H1 (cell line): Measurements from ENCODE around the gene AMZ1. TPM values are rescaled to one million over a fixed set of nuclear protein-coding genes. Genes with fewer than 3 reads are reported as not detected.

Source experiments
- CTCF ChIA-PET: fragments of 300-600 bp; sonication (Branson Sonifier 250); formaldehyde crosslinking; loops from one replicate; lab custom pipeline; 2021; ENCODE audit not compliant: partially characterized antibody; lab: Charles Lee
- POLR2A ChIA-PET: fragments of 300-600 bp; sonication (Branson Sonifier 250); formaldehyde crosslinking; loops from one replicate; lab custom pipeline; 2021; ENCODE audit warnings: inconsistent platforms; ENCODE audit not compliant: partially characterized antibody; lab: Charles Lee
- DNase-seq, 2 experiments: peaks; one replicate each; pipeline versions ENCODE4 v3.0.0 to v3.0.0-alpha.2; 2010 to 2022; ENCODE audit warnings: low spot score in 2 of 2, low read depth in 1 of 2, mixed read lengths in 1 of 2
- FAIRE-seq: peaks from 2 replicates; lab custom pipeline; 2011; peaks lifted over from hg19 to GRCh38; lab: Jason Lieb, UNC
- H2AFZ ChIP-seq: 2 replicates; pipeline ENCODE4 v1.8.1; 2012; ENCODE audit warnings: low read length, inconsistent platforms
- H2AK5ac ChIP-seq: 2 replicates; pipeline ENCODE4 v1.6.1; 2013; ENCODE audit warnings: low read depth, low read length
- H2BK120ac ChIP-seq: replicated peaks from 2 replicates; pipeline ENCODE3; 2013; ENCODE audit warnings: low read depth, low read length, inconsistent platforms
- H2BK12ac ChIP-seq: 2 replicates; pipeline ENCODE4 v1.6.1; 2013; ENCODE audit warnings: low read depth, low read length
- H2BK15ac ChIP-seq: 2 replicates; pipeline ENCODE4 v1.6.1; 2013; ENCODE audit warnings: low read length
- H2BK20ac ChIP-seq: 2 replicates; pipeline ENCODE4 v1.6.1; 2013; ENCODE audit warnings: low read length
- H2BK5ac ChIP-seq: 2 replicates; pipeline ENCODE4 v1.6.1; 2013; ENCODE audit warnings: low read depth, low read length
- H3K14ac ChIP-seq: 2 replicates; pipeline ENCODE4 v1.6.1; 2013; ENCODE audit warnings: inconsistent platforms; ENCODE audit not compliant: insufficient read length
- H3K18ac ChIP-seq: 2 replicates; pipeline ENCODE4 v1.6.1; 2013; ENCODE audit warnings: low read length; ENCODE audit errors: extremely low read depth
- H3K23ac ChIP-seq: 2 replicates; pipeline ENCODE4 v1.6.1; 2013; ENCODE audit warnings: inconsistent platforms; ENCODE audit not compliant: insufficient read length
- H3K23me2 ChIP-seq: 2 replicates; pipeline ENCODE4 v1.6.1; 2013; ENCODE audit warnings: low read depth, low read length
- H3K27ac ChIP-seq: 2 replicates; pipeline ENCODE4 v1.6.1; 2011; ENCODE audit warnings: low read depth, low read length, inconsistent platforms
- H3K27me3 ChIP-seq, 4 experiments: replicated peaks in 1 of 4; 1 replicate in 1 of 4; 2 replicates in 3 of 4; pipeline versions ENCODE4 v1.6.1 to v1.8.1; 2011 to 2013; ENCODE audit warnings: low read length in 3 of 4, mild to moderate bottlenecking in 3 of 4, inconsistent platforms in 2 of 4, mixed read lengths in 2 of 4, moderate library complexity in 1 of 4; ENCODE audit not compliant: control insufficient read depth in 3 of 4, insufficient read depth in 3 of 4; ENCODE audit errors: extremely low read depth in 1 of 4
- H3K36me3 ChIP-seq, 4 experiments: 2 replicates each; pipeline versions ENCODE4 v1.6.1 to v1.8.1; 2011 to 2013; ENCODE audit warnings: mild to moderate bottlenecking in 4 of 4, low read length in 3 of 4, moderate library complexity in 2 of 4, control low read depth in 1 of 4, inconsistent platforms in 1 of 4; ENCODE audit not compliant: insufficient read depth in 4 of 4, control insufficient read depth in 2 of 4
- H3K4ac ChIP-seq: replicated peaks from 2 replicates; pipeline ENCODE3; 2013; ENCODE audit warnings: low read length, low read depth, mixed read lengths, inconsistent platforms; ENCODE audit not compliant: insufficient read length
- H3K4me1 ChIP-seq, 4 experiments: replicated peaks in 1 of 4; 1 replicate in 1 of 4; 2 replicates in 3 of 4; pipeline versions ENCODE4 v1.6.1 to v1.8.1; 2011 to 2013; ENCODE audit warnings: low read length in 3 of 4, inconsistent platforms in 2 of 4, mixed read lengths in 1 of 4; ENCODE audit not compliant: insufficient read depth in 4 of 4, control insufficient read depth in 3 of 4
- H3K4me2 ChIP-seq, 2 experiments: 2 replicates each; pipeline versions ENCODE4 v1.6.1 to v1.8.1; 2011 to 2013; ENCODE audit warnings: low read depth in 2 of 2, low read length in 2 of 2, control low read depth in 1 of 2, inconsistent platforms in 1 of 2, mild to moderate bottlenecking in 1 of 2; ENCODE audit not compliant: insufficient read depth in 1 of 2
- H3K4me3 ChIP-seq, 4 experiments: fragments of 200-600, 300-600 bp in 1 of 4; sonication (generic), shearing (Covaris generic), sonication (Bioruptor Twin) in 1 of 4; 2 replicates each; pipeline versions ENCODE4 v1.5.1 to v1.8.1; 2011 to 2016; ENCODE audit warnings: low read length in 4 of 4, low read depth in 3 of 4, control low read depth in 2 of 4, inconsistent platforms in 2 of 4, mild to moderate bottlenecking in 2 of 4, mixed read lengths in 1 of 4, moderate library complexity in 1 of 4; ENCODE audit not compliant: insufficient read depth in 2 of 4; ENCODE audit errors: extremely low read depth in 1 of 4
- H3K56ac ChIP-seq: replicated peaks from 2 replicates; pipeline ENCODE3; 2013; ENCODE audit warnings: low read depth, mild to moderate bottlenecking, mixed read lengths, low read length, inconsistent platforms; ENCODE audit not compliant: insufficient read length
- H3K79me1 ChIP-seq: 2 replicates; pipeline ENCODE4 v1.6.1; 2013; ENCODE audit warnings: low read depth, low read length, control low read depth
- H3K79me2 ChIP-seq, 2 experiments: 2 replicates each; pipeline versions ENCODE4 v1.6.1 to v1.8.1; 2012 to 2013; ENCODE audit warnings: low read length in 2 of 2, mild to moderate bottlenecking in 2 of 2, inconsistent platforms in 1 of 2; ENCODE audit not compliant: insufficient read depth in 2 of 2, control insufficient read depth in 1 of 2
- H3K9ac ChIP-seq, 4 experiments: replicated peaks in 1 of 4; 1 replicate in 1 of 4; 2 replicates in 3 of 4; pipeline versions ENCODE4 v1.6.1 to v1.8.1; 2011 to 2013; ENCODE audit warnings: low read depth in 3 of 4, low read length in 3 of 4, control low read depth in 2 of 4, mild to moderate bottlenecking in 2 of 4, moderate library complexity in 2 of 4, inconsistent platforms in 1 of 4; ENCODE audit errors: extremely low read depth in 1 of 4
- H3K9me3 ChIP-seq, 2 experiments: 2 replicates each; pipeline versions ENCODE4 v1.6.1 to v1.8.1; 2012 to 2013; ENCODE audit warnings: mild to moderate bottlenecking in 2 of 2, moderate library complexity in 2 of 2, control low read depth in 1 of 2, inconsistent platforms in 1 of 2, low read depth in 1 of 2, low read length in 1 of 2, mixed read lengths in 1 of 2; ENCODE audit not compliant: insufficient read depth in 2 of 2
- H4K20me1 ChIP-seq, 2 experiments: replicated peaks in 1 of 2; 2 replicates each; pipeline versions ENCODE3 to v1.8.1; 2011 to 2013; ENCODE audit warnings: inconsistent platforms in 2 of 2, low read length in 2 of 2, mild to moderate bottlenecking in 1 of 2; ENCODE audit not compliant: insufficient read depth in 2 of 2, control insufficient read depth in 1 of 2
- H4K5ac ChIP-seq: 2 replicates; pipeline ENCODE4 v1.6.1; 2013; ENCODE audit warnings: low read length, low read depth, mixed read lengths, inconsistent platforms; ENCODE audit not compliant: insufficient read length
- H4K8ac ChIP-seq: 2 replicates; pipeline ENCODE4 v1.8.0; 2013; ENCODE audit warnings: mild to moderate bottlenecking, moderate library complexity, low read length, inconsistent platforms; ENCODE audit not compliant: insufficient read depth; ENCODE audit errors: extremely low read depth
- H4K91ac ChIP-seq: replicated peaks from 2 replicates; pipeline ENCODE3; 2013; ENCODE audit warnings: low read length, mixed read lengths, inconsistent platforms; ENCODE audit not compliant: insufficient read length
- ATF2 ChIP-seq: IDR thresholded peaks from 2 replicates; pipeline ENCODE4 v1.6.1; 2012; ENCODE audit warnings: low read length, inconsistent platforms
- ATF3 ChIP-seq: IDR thresholded peaks from 2 replicates; pipeline ENCODE4 v1.6.1; 2011; ENCODE audit warnings: low read depth, mild to moderate bottlenecking, low read length; ENCODE audit not compliant: insufficient read depth
- CHD1 ChIP-seq: IDR thresholded peaks from 2 replicates; pipeline ENCODE4 v1.6.1; 2012; ENCODE audit warnings: low read depth, low read length, improper control_type of control experiment
- CREB1 ChIP-seq: IDR thresholded peaks from 2 replicates; pipeline ENCODE4 v1.6.1; 2012; ENCODE audit warnings: inconsistent platforms
- RBBP5 ChIP-seq: IDR thresholded peaks from 2 replicates; pipeline ENCODE4 v1.7.1; 2012; ENCODE audit warnings: low read depth, mild to moderate bottlenecking, inconsistent platforms, low read length, moderate library complexity, borderline replicate concordance
- WGBS, 2 experiments: shearing (Covaris generic) in 1 of 2; methylation state at CpG; one replicate each; pipeline versions ENCODE4 v1.1.6 to v1.1.7; 2013 to 2015; ENCODE audit warnings: low lambda C conversion rate in 2 of 2, mixed read lengths in 2 of 2, inconsistent platforms in 1 of 2, low coverage in 1 of 2, missing lambda C conversion rate in 1 of 2; ENCODE audit not compliant: insufficient replicate concordance in 2 of 2, insufficient coverage in 1 of 2, insufficient read length in 1 of 2; ENCODE audit errors: extremely low coverage in 1 of 2, missing lambda C conversion rate in 1 of 2; 5-methylcytosine and 5-hydroxymethylcytosine counted together
- polyA plus RNA-seq, 7 experiments: library from polyadenylated mRNA; depleted of rRNA in 3 of 7; stranded (reverse) in 5 of 7; unstranded in 2 of 7; fragments of >200 nt in 5 of 7; fragments of 200-250 nt in 2 of 7; gene quantifications; 1 replicate in 5 of 7; 2 replicates in 1 of 7; 4 replicates in 1 of 7; pipeline versions ENCODE4 v1.2.1 to v1.2.3, GENCODE V29; 2011 to 2013; ENCODE audit warnings: missing spikeins in 2 of 7, mixed read lengths in 2 of 7
- total RNA-seq: library from RNA; stranded (reverse); fragmentation: NEBNext Ultra II Directional; extraction: Animal tissue kit (Norgen Biotek cat#: 25700); gene quantifications from 2 replicates; pipeline ENCODE4 v1.2.1, GENCODE V29; 2021

AMZ1 gene
- total and polyA plus RNA-seq, 2 of the 8 experiments (the other 6 are each of a cell fraction or from before 2014, with no cell fraction given) = 0.59 to 1.4 TPM

- 91% methylated on average over 10 of the region's 11 CpGs; no CpG with 5 or more reads in 1 of the 2 experiments for WGBS, 2 experiments
- H3K27ac ChIP-seq = no peak overlapping the region
- CTCF ChIA-PET = interaction anchor here (1.4 to 5.4 kb wide), 4 partner anchors 14 to 29 kb away, joined by 4 to 46 read pairs (median 4); no protein-coding TSS in a partner anchor
- DNase-seq (no peak), FAIRE-seq (no peak)
- H3K23ac ChIP-seq = no peak overlapping the region
- POLR2A ChIA-PET = no interaction called here
- H2BK120ac ChIP-seq = no peak overlapping the region
- no peak overlapping the region for H2BK20ac ChIP-seq
- no peak overlapping the region for H2BK15ac ChIP-seq
- H3K36me3 ChIP-seq = no peaks in the 10 kb centered on the region; a peak in 1 of 8 replicates
- H3K9ac ChIP-seq = no peak overlapping the region
- no peak overlapping the region for H3K18ac ChIP-seq
- TF ChIP-seq CHD1 (no peak), RBBP5 (no peak), ATF2 (no peak), ATF3 (no peak), CREB1 (no peak)
- H4K20me1 ChIP-seq = no peaks in the 10 kb centered on the region
- no peak overlapping the region for H3K56ac ChIP-seq
- H4K91ac ChIP-seq = no peak overlapping the region
- H3K27me3 ChIP-seq = peaks cover 7 to 28% (median 24%) of the 10 kb centered on the region in 4 experiments
- H2BK12ac ChIP-seq = no peak overlapping the region
- no peak overlapping the region for H3K4me3 ChIP-seq
- no peak overlapping the region for H2AK5ac ChIP-seq
- peaks cover 0 to 11% (median 8%) of the 10 kb centered on the region in 4 experiments; a peak in 5 of 7 replicates for H3K4me1 ChIP-seq
- H3K79me2 ChIP-seq = no peaks in the 10 kb centered on the region
- H2AFZ ChIP-seq = no peak overlapping the region
- H3K9me3 ChIP-seq = no peaks in the 10 kb centered on the region; a peak in 1 of 4 replicates
- no peak overlapping the region for H2BK5ac ChIP-seq
- no peak overlapping the region for H3K14ac ChIP-seq
- no peak overlapping the region for H3K4ac ChIP-seq
- H4K8ac ChIP-seq = no peak overlapping the region; the same call in 1 of the 2 replicates
- H4K5ac ChIP-seq = no peak overlapping the region
- H3K23me2 ChIP-seq = peaks cover 3% of the 10 kb centered on the region; the same call in 1 of the 2 replicates
- no peaks in the 10 kb centered on the region for H3K79me1 ChIP-seq
- H3K4me2 ChIP-seq = no peak overlapping the region
Measured at GRCh38 chr7:2684501-2684900, 3.5 kb upstream of the AMZ1 start.
